ENCODE results near the gene APAF1.

APAF1 gene

GRCh38 chr12:98757455-98757854 is 112.4 kb downstream of the APAF1 start:
- no peak for DNase-seq

- DNase-seq = peak; percentile 34
Observed at GRCh38 chr12:98758331-98758730, 113.2 kb downstream of the APAF1 start.

- no peak for DNase-seq
Observed at GRCh38 chr12:98763656-98764055, 118.6 kb downstream of the APAF1 start.

GRCh38 chr12:98767248-98767647 is 122.2 kb downstream of the APAF1 start:
- no peak for DNase-seq

- DNase-seq = peak; percentile 26
Observed at GRCh38 chr12:98769068-98769467, 124.0 kb downstream of the APAF1 start.

GRCh38 chr12:98770230-98770629 is 125.1 kb downstream of the APAF1 start:
- DNase-seq = no peak

GRCh38 chr12:98771811-98772752 is 127.0 kb downstream of the APAF1 start:
- DNase-seq = no peak

GRCh38 chr12:98772818-98773217 is 127.7 kb downstream of the APAF1 start:
- DNase-seq = no peak

GRCh38 chr12:98780261-98780660 is 135.2 kb downstream of the APAF1 start:
- peak; percentile 40 for DNase-seq

- DNase-seq = no peak
Observed at GRCh38 chr12:98783420-98783819, 138.3 kb downstream of the APAF1 start.
